GM12891 (cell line): Measurements from ENCODE around the gene ZPBP.

ENCODE experiments used
- POLR2A ChIP-seq: IDR thresholded peaks from 2 replicates; pipeline ENCODE4 v1.6.1; 2011; ENCODE audit warnings: low read depth, low read length, control low read depth
- POU2F2 ChIP-seq: IDR thresholded peaks from 2 replicates; pipeline ENCODE4 v1.6.1; 2011; ENCODE audit warnings: low read depth, mild to moderate bottlenecking, control low read depth, low read length, moderate library complexity
- TAF1 ChIP-seq: IDR thresholded peaks from 2 replicates; pipeline ENCODE4 v1.6.1; 2011; ENCODE audit warnings: low read depth, low read length, control low read depth

- TF ChIP-seq POLR2A (no peak), TAF1 (peak; percentile 57; the same call in 1 of the 2 replicates), POU2F2 (peak; percentile 69; the same call in 1 of the 2 replicates)
Observed at GRCh38 chr7:50092579-50093491, at the start of gene ZPBP.
